SH-SY5Y (cell line): ENCODE results near the gene PPM1E.

ENCODE experiments used
- GATA2 ChIP-seq: IDR thresholded peaks from 2 replicates; pipeline ENCODE4 v1.6.1; 2011; ENCODE audit warnings: mild to moderate bottlenecking, low read depth, low read length
- GATA3 ChIP-seq: IDR thresholded peaks from 2 replicates; pipeline ENCODE4 v1.6.1; 2011; ENCODE audit warnings: low read depth, mild to moderate bottlenecking, low read length, moderate library complexity

DNA sequence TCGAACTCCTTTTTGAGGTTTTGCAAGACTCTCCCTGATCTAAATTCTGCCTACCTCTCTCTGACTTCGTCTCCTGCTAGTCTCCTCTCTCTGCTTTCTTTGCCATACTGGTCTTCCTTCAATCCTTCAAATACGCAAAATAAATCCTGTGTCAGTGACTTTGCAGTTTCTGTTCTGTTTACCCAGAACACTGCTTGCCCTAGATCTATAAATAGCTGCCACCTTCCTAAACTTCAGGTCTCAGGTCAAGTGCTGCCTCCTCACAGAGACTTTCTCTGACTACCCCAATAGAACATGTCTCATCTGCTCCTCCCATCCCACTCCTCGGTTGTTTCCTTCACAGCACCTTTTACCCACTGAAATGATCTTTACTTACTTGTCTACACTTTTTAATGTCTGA lies 272.1 kb downstream of the PPM1E start:
- TF ChIP-seq GATA2 (no peak), GATA3 (no peak)
